GM12878 (cell line): Measurements from ENCODE around the gene OR13C4. TPM values are rescaled to one million over a fixed set of nuclear protein-coding genes. Genes with fewer than 3 reads are reported as not detected.

Source experiments
- ATAC-seq: fragments of 200-7000 bp; cut with Tn5 transposase; 3 replicates; pipeline ENCODE4 v1.9.1; 2020; ENCODE audit warnings: mild to moderate bottlenecking, moderate library complexity
- BruUV-seq: library from RNA; stranded (reverse); fragments of 400-500 nt; replicated peaks from 2 replicates; lab custom pipeline; 2021; lab: Mats Ljungman, UMichigan
- CTCF ChIA-PET: fragments of 300-600 bp; sonication (Branson Sonifier 250); formaldehyde crosslinking; extraction: SDS; loops from one replicate; lab custom pipeline; 2021; ENCODE audit warnings: inconsistent platforms; lab: Yijun Ruan, JAX
- POLR2A ChIA-PET: fragments of 350-600 bp; formaldehyde crosslinking; extraction: SDS; loops from one replicate; lab custom pipeline; 2021; ENCODE audit warnings: inconsistent platforms; lab: Charles Lee
- RAD21 ChIA-PET: fragments of 300-600 bp; sonication (Branson Sonifier 250); formaldehyde crosslinking; loops from one replicate; lab custom pipeline; 2023; ENCODE audit warnings: antibody characterized with exemption; ENCODE audit not compliant: unreplicated experiment; lab: Charles Lee
- SMC1A ChIA-PET: fragments of 300-600 bp; sonication (Branson Sonifier 250); formaldehyde crosslinking; loops from one replicate; lab custom pipeline; 2023; ENCODE audit not compliant: unreplicated experiment, uncharacterized antibody; lab: Charles Lee
- DNase-seq: peaks from one replicate; pipeline ENCODE4 v3.0.0-alpha.2; 2011; ENCODE audit warnings: low read depth, low spot score
- FAIRE-seq: peaks from 3 replicates; lab custom pipeline; 2011; peaks lifted over from hg19 to GRCh38; lab: Jason Lieb, UNC
- H2AFZ ChIP-seq: 2 replicates; pipeline ENCODE4 v1.6.0; 2011; ENCODE audit warnings: low read depth, low read length, control low read depth; ENCODE audit not compliant: control insufficient read depth
- H3K27ac ChIP-seq: 2 replicates; pipeline ENCODE4 v1.5.1; 2011; ENCODE audit warnings: control low read depth; ENCODE audit not compliant: control insufficient read depth, insufficient read depth
- H3K27me3 ChIP-seq, 2 experiments: replicated peaks in 1 of 2; 2 replicates each; pipeline versions ENCODE4 v1.6.0 to v1.6.1; 2011; ENCODE audit warnings: low read length in 1 of 2; ENCODE audit not compliant: control insufficient read depth in 2 of 2, insufficient read depth in 2 of 2
- H3K36me3 ChIP-seq, 2 experiments: 2 replicates each; pipeline ENCODE4 v1.5.1; 2011; ENCODE audit warnings: low read length in 1 of 2; ENCODE audit not compliant: control insufficient read depth in 2 of 2, insufficient read depth in 2 of 2
- H3K4me1 ChIP-seq: 2 replicates; pipeline ENCODE4 v1.6.1; 2011; ENCODE audit warnings: mild to moderate bottlenecking, low read length, moderate library complexity, mixed read lengths; ENCODE audit not compliant: control insufficient read depth, insufficient read depth
- H3K4me2 ChIP-seq: 2 replicates; pipeline ENCODE4 v1.6.0; 2011; ENCODE audit warnings: control low read depth; ENCODE audit not compliant: control insufficient read depth, insufficient read depth
- H3K4me3 ChIP-seq: fragments of 200-600 bp; sonication (generic); 2 replicates; pipeline ENCODE4 v1.5.1; 2016
- H3K79me2 ChIP-seq: 2 replicates; pipeline ENCODE4 v1.6.0; 2011; ENCODE audit warnings: low read length; ENCODE audit not compliant: control insufficient read depth, insufficient read depth
- H3K9ac ChIP-seq: 2 replicates; pipeline ENCODE4 v1.8.0; 2011; ENCODE audit warnings: low read length, control low read depth, mixed read lengths; ENCODE audit not compliant: control insufficient read depth, insufficient read depth
- H3K9me3 ChIP-seq: replicated peaks from 3 replicates; pipeline ENCODE4 v1.5.1; 2011; ENCODE audit warnings: mild to moderate bottlenecking, low read length; ENCODE audit not compliant: control insufficient read depth, insufficient read depth
- H4K20me1 ChIP-seq: 2 replicates; pipeline ENCODE4 v1.6.0; 2011; ENCODE audit not compliant: control insufficient read depth, insufficient read depth
- JUNB ChIP-seq: IDR thresholded peaks from 2 replicates; pipeline ENCODE4 v1.6.1; 2016; ENCODE audit warnings: antibody characterized with exemption, mild to moderate bottlenecking
- NKRF ChIP-seq: fragments of 450-650 bp; conservative IDR thresholded peaks from 2 replicates; pipeline ENCODE4 v1.6.1; 2017; ENCODE audit warnings: mild to moderate bottlenecking, moderate library complexity
- NR2C2 ChIP-seq: IDR thresholded peaks from 2 replicates; pipeline ENCODE4 v1.6.1; 2011; ENCODE audit warnings: borderline replicate concordance, low read depth; ENCODE audit not compliant: control insufficient read depth, insufficient read length
- PBX3 ChIP-seq: IDR thresholded peaks from 2 replicates; pipeline ENCODE4 v1.6.1; 2011; ENCODE audit warnings: mild to moderate bottlenecking, low read depth, low read length, moderate library complexity; ENCODE audit not compliant: insufficient replicate concordance
- PML ChIP-seq: IDR thresholded peaks from 2 replicates; pipeline ENCODE4 v1.6.1; 2012; ENCODE audit warnings: low read length, inconsistent platforms
- POLR2AphosphoS2 ChIP-seq: IDR thresholded peaks from 2 replicates; pipeline ENCODE4 v1.6.1; 2011; ENCODE audit warnings: low read depth, mild to moderate bottlenecking, low read length, improper control_type of control experiment, moderate library complexity
- RB1 ChIP-seq: fragments of 450-650 bp; formaldehyde crosslinking; IDR thresholded peaks from 2 replicates; pipeline ENCODE4 v1.6.1; 2017; ENCODE audit warnings: mild to moderate bottlenecking, borderline replicate concordance
- SMAD5 ChIP-seq: IDR thresholded peaks from 2 replicates; pipeline ENCODE4 v1.6.1; 2016; ENCODE audit warnings: antibody characterized with exemption, low read depth
- ZNF592 ChIP-seq: fragments of 450-650 bp; IDR thresholded peaks from 2 replicates; pipeline ENCODE4 v1.6.1; 2017; ENCODE audit warnings: mild to moderate bottlenecking, moderate library complexity
- WGBS: methylation state at CpG from one replicate; pipeline ENCODE4 v1.1.6; 2016; ENCODE audit warnings: low lambda C conversion rate; ENCODE audit not compliant: insufficient replicate concordance, insufficient coverage; ENCODE audit errors: missing lambda C conversion rate; 5-methylcytosine and 5-hydroxymethylcytosine counted together
- in situ Hi-C: fragments of 300-500 bp; cut with MboI; formaldehyde crosslinking; loops from 9 replicates; pipeline ENCODE4 v1.14.3; 2018; ENCODE audit warnings: mixed read lengths
- intact Hi-C: fragments of 100-400 bp; cut with micrococcal nuclease; formaldehyde crosslinking; loops from one replicate; pipeline ENCODE4 v1.14.2; 2022; ENCODE audit not compliant: unreplicated experiment
- polyA plus RNA-seq, 11 experiments: library from polyadenylated mRNA; depleted of rRNA in 4 of 11; unstranded in 6 of 11; stranded (reverse) in 5 of 11; fragments of >200 nt; fragmentation: Nextera tagmentation in 4 of 11; fragmentation: Illumina TruSeq in 1 of 11; extraction: Ambion mirVana in 4 of 11; extraction: Trizol in 1 of 11; gene quantifications; 1 replicate in 1 of 11; 2 replicates in 10 of 11; pipeline versions ENCODE4 v1.2.1 to v1.2.3, GENCODE V29; 2011 to 2016; ENCODE audit warnings: inconsistent platforms in 2 of 11, missing spikeins in 2 of 11, low read depth in 1 of 11
- total RNA-seq, 4 experiments: library from RNA; depleted of rRNA in 3 of 4; stranded (reverse); fragments of >200 nt in 3 of 4; fragmentation: Illumina TruSeq in 1 of 4; extraction: Trizol in 1 of 4; gene quantifications; 2 replicates each; pipeline versions ENCODE4 v1.2.1 to v1.2.3, GENCODE V29; 2013 to 2021

The OR13C4 gene
- total and polyA plus RNA-seq, 10 of the 15 experiments (the other 5 are each of a cell fraction or from before 2014, with no cell fraction given): 0.17 to 0.26 TPM; not detected in 8

- SMC1A ChIA-PET: interaction anchor here (1.0 kb wide), 1 partner anchor 8 kb away, joined by 3 read pairs; no protein-coding TSS in a partner anchor
- H3K79me2 ChIP-seq: no peaks in the 10 kb centered on the region
- no peak for ATAC-seq
These were observed 26.3 kb upstream of the OR13C4 start for GRCh38 chr9:104553261-104553660.

More at GRCh38 chr9:104553261-104553660, 26.3 kb upstream of the OR13C4 start:
- no peak for FAIRE-seq
- Histone ChIP-seq H3K4me1 (no peaks in the 10 kb centered on the region), H3K4me2 (no peak overlapping the region), H3K9me3 (no peaks in the 10 kb centered on the region; the same call in 2 of the 3 replicates), H2AFZ (no peak overlapping the region), H3K27me3 (no peaks in the 10 kb centered on the region), H3K9ac (no peak overlapping the region), H3K4me3 (no peak overlapping the region), H3K27ac (no peak overlapping the region), H4K20me1 (no peaks in the 10 kb centered on the region), H3K36me3 (no peaks in the 10 kb centered on the region)
- RAD21 ChIA-PET: no interaction called here
- no peak for TF ChIP-seq NR2C2
- TF ChIP-seq PML: no peak
- no peak for TF ChIP-seq JUNB
- TF ChIP-seq ZNF592: no peak
- no peak for TF ChIP-seq RB1
- TF ChIP-seq SMAD5: no peak
- TF ChIP-seq PBX3: no peak
- no peak for TF ChIP-seq NKRF
- TF ChIP-seq POLR2AphosphoS2: no peak
- intact Hi-C loops: no loop called here
- WGBS: 6% methylated on average over 1 of the region's 1 CpG
- DNase-seq: no peak
- CTCF ChIA-PET: interaction anchor here (1.8 kb wide), 1 partner anchor 10 kb away, joined by 4 read pairs; no protein-coding TSS in a partner anchor
- POLR2A ChIA-PET: no interaction called here
- BruUV-seq: no TSS peak
- in situ Hi-C loops: no loop called here
